Panc1 (cell line): ENCODE results near the gene SPATA32.

Experiments used
- POLR2AphosphoS5 ChIP-seq: IDR thresholded peaks from 2 replicates; pipeline ENCODE4 v1.6.1; 2012; ENCODE audit warnings: mild to moderate bottlenecking, low read depth, low read length, moderate library complexity
- SIN3A ChIP-seq: IDR thresholded peaks from 2 replicates; pipeline ENCODE4 v1.6.1; 2012; ENCODE audit warnings: low read depth, mild to moderate bottlenecking, low read length, moderate library complexity, borderline replicate concordance; ENCODE audit not compliant: insufficient read depth
- TCF7L2 ChIP-seq: IDR thresholded peaks from 2 replicates; pipeline ENCODE4 v1.6.1; 2011; ENCODE audit warnings: mild to moderate bottlenecking, low read depth, low read length, inconsistent platforms
- TF ChIP-seq, protein P1 (sequence below): fragments of 450-650 bp; IDR thresholded peaks from 2 replicates; pipeline ENCODE4 v1.5.1; 2017; ENCODE audit warnings: mild to moderate bottlenecking
- TF ChIP-seq, protein P2 (sequence below), 2 experiments: IDR thresholded peaks; 2 replicates each; pipeline ENCODE4 v1.6.1; 2011 to 2012; ENCODE audit warnings: low read depth in 2 of 2, control low read depth in 1 of 2, low read length in 1 of 2, mild to moderate bottlenecking in 1 of 2, moderate library complexity in 1 of 2; ENCODE audit not compliant: insufficient read depth in 1 of 2

DNA sequence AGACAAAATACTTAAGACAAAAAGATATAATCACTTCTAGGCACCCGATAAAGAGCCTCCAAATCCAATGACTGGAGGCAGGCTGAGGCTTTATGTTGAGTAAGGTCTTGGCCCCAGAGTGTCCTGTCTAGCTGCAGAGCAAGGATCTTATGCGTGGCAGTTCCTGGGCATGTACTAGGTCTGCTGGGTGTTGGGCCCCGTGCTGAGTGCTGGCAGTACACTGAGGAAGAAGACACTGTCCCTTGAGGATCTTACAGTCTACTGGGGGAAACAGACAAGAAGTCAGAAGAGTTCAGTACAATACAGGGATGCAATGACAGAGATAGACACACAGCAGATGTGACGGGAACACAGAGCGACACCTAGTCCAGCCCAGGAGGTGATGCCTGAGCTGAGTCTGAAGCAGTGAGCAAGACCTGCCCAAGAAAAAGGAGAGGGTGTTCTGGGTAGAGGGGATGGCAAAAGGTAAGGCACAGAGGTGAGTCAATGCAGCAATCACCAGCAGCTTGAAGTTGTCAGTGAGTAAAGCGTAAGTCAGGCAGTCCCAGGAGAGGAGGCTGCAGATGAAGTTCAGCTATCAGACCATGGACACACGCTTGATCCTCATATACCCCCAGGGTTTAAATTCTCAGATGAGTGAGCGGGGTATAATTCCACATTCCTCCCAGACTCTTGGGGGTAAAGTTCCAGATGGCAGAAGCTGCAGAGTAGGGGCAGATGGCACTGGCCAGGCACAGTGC is 36.8 kb upstream of the SPATA32 start:
- TF ChIP-seq, protein P1, sequence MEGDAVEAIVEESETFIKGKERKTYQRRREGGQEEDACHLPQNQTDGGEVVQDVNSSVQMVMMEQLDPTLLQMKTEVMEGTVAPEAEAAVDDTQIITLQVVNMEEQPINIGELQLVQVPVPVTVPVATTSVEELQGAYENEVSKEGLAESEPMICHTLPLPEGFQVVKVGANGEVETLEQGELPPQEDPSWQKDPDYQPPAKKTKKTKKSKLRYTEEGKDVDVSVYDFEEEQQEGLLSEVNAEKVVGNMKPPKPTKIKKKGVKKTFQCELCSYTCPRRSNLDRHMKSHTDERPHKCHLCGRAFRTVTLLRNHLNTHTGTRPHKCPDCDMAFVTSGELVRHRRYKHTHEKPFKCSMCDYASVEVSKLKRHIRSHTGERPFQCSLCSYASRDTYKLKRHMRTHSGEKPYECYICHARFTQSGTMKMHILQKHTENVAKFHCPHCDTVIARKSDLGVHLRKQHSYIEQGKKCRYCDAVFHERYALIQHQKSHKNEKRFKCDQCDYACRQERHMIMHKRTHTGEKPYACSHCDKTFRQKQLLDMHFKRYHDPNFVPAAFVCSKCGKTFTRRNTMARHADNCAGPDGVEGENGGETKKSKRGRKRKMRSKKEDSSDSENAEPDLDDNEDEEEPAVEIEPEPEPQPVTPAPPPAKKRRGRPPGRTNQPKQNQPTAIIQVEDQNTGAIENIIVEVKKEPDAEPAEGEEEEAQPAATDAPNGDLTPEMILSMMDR: no peak
- TF ChIP-seq POLR2AphosphoS5: peak; percentile 22; the same call in 1 of the 2 replicates
- TF ChIP-seq, protein P2, sequence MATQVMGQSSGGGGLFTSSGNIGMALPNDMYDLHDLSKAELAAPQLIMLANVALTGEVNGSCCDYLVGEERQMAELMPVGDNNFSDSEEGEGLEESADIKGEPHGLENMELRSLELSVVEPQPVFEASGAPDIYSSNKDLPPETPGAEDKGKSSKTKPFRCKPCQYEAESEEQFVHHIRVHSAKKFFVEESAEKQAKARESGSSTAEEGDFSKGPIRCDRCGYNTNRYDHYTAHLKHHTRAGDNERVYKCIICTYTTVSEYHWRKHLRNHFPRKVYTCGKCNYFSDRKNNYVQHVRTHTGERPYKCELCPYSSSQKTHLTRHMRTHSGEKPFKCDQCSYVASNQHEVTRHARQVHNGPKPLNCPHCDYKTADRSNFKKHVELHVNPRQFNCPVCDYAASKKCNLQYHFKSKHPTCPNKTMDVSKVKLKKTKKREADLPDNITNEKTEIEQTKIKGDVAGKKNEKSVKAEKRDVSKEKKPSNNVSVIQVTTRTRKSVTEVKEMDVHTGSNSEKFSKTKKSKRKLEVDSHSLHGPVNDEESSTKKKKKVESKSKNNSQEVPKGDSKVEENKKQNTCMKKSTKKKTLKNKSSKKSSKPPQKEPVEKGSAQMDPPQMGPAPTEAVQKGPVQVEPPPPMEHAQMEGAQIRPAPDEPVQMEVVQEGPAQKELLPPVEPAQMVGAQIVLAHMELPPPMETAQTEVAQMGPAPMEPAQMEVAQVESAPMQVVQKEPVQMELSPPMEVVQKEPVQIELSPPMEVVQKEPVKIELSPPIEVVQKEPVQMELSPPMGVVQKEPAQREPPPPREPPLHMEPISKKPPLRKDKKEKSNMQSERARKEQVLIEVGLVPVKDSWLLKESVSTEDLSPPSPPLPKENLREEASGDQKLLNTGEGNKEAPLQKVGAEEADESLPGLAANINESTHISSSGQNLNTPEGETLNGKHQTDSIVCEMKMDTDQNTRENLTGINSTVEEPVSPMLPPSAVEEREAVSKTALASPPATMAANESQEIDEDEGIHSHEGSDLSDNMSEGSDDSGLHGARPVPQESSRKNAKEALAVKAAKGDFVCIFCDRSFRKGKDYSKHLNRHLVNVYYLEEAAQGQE (IDR thresholded peaks at IDR 0.05; ENCODE audit: insufficient read depth in 1 of 2, low read depth in 2 of 2, low read length in 1 of 2): no peak
- TF ChIP-seq TCF7L2: no peak
- no peak for TF ChIP-seq SIN3A
